Stimulated activated CD4-positive, alpha-beta T cell treated with anti-CD3 and anti-CD28 coated beads, Interleukin-12 subunit alpha, Interleukin-12 subunit beta, amount 100 ng/mL, for 48 hours (primary cell): ENCODE data around the gene TMEM207.

Source experiments
- DNase-seq, 3 donors: peaks; one replicate each; pipeline ENCODE4 v3.0.0-alpha.2; 2020; ENCODE audit warnings: low read depth in 2 of 3, low spot score in 1 of 3

The TMEM207 gene

DNA sequence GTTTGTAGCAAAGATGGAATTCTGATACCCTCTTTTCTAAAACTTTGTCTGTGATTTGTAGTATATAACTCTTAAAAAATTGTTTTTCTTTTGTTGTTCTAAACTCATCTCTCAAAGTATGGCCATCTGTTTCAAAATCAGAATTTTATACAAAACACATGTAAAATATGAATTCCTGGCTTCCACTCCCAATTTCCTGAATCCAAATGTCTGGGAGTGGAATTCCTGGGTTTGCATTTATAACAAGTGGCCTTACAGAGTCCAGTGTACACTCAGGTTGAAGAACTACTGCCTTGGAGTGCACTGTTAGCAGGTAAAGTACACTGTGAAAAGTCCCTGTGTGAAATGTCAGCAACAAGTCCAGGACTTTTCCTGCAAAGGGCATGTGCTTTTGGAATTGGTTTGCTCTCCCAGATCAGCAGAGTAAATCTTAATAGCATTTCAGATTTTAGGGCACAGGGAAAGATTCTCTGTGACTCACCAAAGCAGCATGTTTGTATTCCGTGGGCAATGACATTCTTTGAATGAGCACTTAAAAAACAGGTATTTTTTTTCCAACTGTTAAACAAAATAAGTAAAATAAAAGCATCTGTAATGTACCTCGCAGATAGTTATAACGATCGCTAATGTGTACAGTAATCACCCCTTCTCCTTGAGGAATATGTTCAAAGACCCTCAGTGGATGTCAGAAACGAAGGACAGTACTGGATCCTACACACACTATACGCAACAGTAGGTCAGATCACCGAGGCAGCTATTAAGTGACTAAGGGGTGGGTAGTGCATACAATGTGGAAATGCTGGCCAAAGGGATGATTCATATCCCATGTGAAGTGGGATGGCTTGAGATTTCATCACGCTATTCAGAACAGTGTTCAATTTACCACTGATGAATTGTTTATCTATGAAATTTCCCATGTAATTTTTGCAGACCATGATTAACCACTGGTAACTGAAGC is 63.7 kb downstream of the TMEM207 start:
- DNase-seq: no peak

DNA sequence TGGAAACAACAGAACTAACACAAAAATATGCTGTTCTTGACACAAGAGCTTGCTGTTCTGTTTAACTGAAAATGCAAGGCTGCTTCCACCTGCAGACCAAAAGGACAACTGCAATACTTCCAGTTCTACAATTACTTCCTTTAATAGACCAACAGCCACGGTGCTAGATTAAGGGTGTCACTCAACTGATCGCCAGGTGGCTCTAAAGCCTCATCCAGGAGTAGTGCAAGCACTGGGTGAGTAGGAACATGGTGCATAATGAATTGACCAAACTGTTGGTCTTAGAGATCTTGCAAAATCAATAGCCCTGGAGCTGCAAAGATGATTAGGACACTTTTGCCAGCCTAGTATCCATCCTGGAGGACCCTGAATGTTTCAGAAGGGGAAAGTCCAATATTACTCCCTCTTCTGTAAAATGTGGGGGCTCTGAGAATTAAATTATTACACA is 65.4 kb downstream of the TMEM207 start:
- DNase-seq: no peak

DNA sequence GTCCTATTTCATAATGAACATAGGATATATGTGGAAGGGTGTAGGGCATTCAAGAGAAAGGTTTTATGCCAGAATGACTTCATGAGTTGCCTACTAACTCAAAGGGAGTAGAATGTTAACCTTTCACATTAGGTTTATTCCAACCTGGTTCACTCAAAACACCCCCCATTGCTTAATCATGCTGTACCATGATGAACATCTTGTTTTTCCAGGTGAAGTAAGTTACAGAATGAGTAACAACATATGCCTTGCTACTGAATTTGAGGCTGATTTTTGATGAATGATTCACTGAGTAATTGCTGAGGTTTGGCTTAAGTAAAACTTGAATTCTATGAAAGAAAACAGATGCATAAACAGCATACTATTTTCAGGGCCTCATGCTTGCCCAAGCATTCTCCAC is 67.6 kb downstream of the TMEM207 start:
- DNase-seq: no peak

DNA sequence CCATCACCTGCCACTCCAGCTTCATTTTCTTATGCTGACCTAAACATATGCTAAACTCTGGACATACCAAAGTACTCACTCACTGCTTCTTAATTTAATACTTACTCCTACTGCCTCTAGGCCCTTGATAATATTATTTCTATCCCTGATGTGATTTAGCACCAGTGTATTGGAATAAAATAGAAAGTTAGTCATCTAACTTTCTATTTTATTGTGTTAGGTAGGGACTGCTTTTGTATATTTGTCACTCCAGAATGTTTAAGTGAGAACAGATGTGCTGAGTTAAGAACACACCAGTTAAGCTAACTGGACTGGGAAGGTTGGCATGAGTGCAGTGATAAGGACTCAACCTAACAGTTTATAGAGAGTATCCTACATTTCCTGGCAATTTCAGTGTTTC is 68.3 kb downstream of the TMEM207 start:
- no peak for DNase-seq

DNA sequence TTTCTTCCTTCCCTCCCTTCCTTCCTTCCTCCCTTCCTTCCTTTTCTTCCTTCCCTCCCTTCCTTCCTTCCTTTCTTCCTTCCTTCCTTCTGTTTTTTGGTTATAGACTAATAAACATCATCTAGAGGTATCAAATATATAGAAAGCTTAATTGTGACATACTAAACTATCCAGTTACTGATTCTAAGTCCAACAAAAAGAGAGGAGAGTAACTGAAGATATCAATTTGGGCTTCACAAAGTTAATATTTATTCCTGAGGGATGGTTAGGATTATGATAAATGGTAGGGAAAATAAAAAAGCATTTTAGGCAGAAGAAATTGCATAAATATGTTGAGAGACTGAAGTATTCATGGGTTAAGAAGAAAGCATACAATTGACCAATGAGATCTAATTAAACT is 69.5 kb downstream of the TMEM207 start:
- no peak for DNase-seq
